ENCODE results near the gene NAT16. TPM values are rescaled to one million over a fixed set of nuclear protein-coding genes. Genes with fewer than 3 reads are reported as not detected.
A peak's percentile ranks its signal among the peaks of the same experiment; 100 is the strongest.

The NAT16 gene
- total RNA-seq, 3 donors from 2014 or later, result not detected

DNA sequence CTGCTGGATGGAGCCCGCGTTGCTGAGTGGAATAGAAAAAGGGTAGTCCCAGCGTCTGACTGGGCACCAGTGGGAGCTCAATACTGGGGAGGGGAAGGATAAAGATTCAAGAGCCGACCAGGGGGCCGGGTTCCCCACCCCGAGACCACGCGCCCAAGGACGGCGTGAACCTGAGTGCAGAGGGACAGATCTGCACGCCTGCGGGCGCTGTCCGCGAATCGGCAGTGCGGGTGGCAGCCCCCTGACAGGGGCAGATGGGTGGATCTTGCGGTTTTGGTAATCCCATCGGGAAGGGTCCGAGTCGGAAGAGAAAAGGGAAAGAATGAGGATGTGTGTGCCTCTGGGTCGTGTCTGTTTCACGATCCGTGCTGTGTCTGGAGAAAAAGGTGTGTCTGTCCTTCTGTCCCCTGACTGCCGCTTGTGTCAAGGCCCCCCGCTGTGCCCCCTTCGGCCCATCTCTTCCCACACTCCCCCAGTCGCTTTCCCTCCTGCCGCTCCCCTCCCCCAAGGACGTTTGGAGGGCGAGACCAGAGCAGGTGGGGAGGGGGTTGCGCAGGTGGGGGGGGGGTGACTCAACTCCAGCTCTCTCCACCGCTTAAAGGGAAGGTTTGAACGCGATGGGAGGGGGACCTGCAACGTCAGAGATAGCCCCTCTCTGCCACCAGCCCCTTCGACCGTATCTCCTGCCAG, 14.0 kb downstream of the NAT16 start:
- Histone ChIP-seq H3K4me1 (ENCODE audit: low read depth) (peaks cover 41% of the 10 kb centered on the region), H3K4me3 (no peak overlapping the region), H3K9me3 (no peaks in the 10 kb centered on the region), H3K36me3 (ENCODE audit: low read depth) (no peaks in the 10 kb centered on the region)
- intact Hi-C loops (cut with DNase I, micrococcal nuclease), result no loop called here
- TF ChIP-seq, protein P1, sequence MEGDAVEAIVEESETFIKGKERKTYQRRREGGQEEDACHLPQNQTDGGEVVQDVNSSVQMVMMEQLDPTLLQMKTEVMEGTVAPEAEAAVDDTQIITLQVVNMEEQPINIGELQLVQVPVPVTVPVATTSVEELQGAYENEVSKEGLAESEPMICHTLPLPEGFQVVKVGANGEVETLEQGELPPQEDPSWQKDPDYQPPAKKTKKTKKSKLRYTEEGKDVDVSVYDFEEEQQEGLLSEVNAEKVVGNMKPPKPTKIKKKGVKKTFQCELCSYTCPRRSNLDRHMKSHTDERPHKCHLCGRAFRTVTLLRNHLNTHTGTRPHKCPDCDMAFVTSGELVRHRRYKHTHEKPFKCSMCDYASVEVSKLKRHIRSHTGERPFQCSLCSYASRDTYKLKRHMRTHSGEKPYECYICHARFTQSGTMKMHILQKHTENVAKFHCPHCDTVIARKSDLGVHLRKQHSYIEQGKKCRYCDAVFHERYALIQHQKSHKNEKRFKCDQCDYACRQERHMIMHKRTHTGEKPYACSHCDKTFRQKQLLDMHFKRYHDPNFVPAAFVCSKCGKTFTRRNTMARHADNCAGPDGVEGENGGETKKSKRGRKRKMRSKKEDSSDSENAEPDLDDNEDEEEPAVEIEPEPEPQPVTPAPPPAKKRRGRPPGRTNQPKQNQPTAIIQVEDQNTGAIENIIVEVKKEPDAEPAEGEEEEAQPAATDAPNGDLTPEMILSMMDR (IDR thresholded peaks at IDR 0.05), result no peak
- DNase-seq (no peak), ATAC-seq (no peak)

DNA sequence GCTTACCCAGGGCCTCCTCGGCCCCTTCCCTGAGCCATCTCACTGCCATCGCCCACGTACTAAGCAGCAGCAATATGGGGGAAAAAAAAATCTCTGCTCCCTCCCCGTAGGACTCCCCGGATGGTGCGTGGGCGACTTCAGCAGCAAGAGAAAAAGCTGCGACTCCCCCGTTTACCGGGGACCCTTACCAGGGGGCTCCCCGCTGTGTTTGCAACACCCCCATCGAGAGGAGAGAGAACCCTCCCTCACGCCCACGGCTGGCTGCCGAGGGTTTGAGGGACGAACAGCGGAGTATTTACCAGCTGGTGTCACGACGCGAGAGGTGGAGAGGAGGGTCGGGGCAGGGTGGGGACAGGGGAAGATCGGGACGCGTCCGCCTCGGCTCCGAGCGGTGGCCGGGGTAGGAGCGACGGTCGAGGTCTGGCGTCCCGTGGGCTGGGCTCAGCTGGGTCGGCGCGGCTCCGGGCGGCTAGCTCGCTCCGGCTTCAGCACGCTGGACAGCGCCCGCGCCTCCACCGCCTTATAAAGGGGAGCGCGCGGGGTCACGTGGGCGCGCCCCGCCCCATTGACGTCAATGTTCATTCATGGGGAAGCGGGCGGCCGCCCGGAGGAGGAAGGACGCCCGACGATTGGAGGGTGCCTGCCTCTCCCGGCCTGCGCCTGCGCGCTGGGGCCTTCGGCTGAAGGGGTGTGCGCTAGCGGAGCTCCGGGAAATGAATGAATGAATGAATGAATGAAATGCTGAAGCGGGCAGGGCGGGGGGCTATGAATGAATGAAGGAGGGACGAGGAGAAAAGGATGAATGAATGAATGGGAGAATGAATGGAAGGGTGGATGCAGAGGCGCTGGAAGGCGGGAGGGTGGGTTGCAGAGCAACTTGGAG, 14.8 kb downstream of the NAT16 start, which contains the start of gene VGF:
VGF (minus strand) TSS at position 495 of the 883 bp plus-strand sequence. CDS start 726 bp downstream, outside the sequence.
- DNase-seq, result peak; percentile 95 to 97 (median 96)
- Histone ChIP-seq H3K9me3 (no peaks in the 10 kb centered on the region), H3K4me1 (ENCODE audit: low read depth) (peaks cover 41% of the 10 kb centered on the region), H3K4me3 (no peak within 1 kb of the TSS), H3K36me3 (ENCODE audit: low read depth) (no peaks in the 10 kb centered on the region)
- TF ChIP-seq, protein P1 (IDR thresholded peaks at IDR 0.05), result no peak
- peak; percentile 88 for ATAC-seq
- intact Hi-C loops (cut with DNase I, micrococcal nuclease), result no loop called here

DNA sequence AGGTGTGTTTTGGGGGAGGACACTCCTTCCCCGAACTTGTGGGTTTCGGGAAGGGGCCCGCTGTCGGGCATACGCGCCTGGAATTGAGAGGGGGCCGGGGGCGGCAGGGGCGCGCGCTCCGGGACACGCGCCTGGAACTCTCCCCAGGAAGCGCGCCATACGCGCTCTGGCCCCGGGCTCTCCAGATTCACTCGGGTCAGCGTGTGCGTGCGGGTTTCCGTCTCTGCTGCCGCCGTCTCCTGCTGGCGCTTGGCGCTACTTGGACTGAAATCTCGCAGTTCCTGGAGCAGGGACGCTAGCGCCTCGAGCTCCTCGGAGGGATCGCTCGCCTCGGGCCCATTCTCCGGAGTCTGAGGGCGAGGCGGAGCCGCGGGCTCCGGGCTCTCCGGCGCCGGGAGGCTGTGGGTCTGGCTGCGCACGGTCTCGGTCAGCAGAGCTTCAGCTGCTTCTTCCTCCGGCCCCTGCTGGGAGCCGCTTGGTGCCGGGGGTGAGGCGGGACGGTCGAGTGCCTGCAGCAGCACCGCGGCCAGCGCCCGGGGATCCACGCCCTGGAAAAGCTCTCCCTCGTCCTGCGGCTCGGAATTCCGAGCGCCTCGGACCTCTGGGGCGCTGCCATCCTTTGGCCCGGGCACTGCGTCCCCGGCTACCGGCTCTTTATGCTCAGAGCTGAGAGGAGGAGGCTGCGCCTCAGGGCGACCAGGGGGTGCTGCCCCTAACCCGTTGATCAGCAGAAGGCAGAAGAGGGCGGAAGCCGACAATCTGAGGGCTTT, 15.8 kb downstream of the NAT16 start:
- H3K36me3 ChIP-seq (ENCODE audit: low read depth), result no peaks in the 10 kb centered on the region
- no peak overlapping the region for H3K4me3 ChIP-seq
- TF ChIP-seq, protein P1 (IDR thresholded peaks at IDR 0.05), result no peak
- peaks cover 35% of the 10 kb centered on the region for H3K4me1 ChIP-seq (ENCODE audit: low read depth)
- H3K9me3 ChIP-seq, result no peaks in the 10 kb centered on the region
- DNase-seq, result no peak
- intact Hi-C loops (cut with DNase I, micrococcal nuclease), result no loop called here
- ATAC-seq, result peak; percentile 33

DNA sequence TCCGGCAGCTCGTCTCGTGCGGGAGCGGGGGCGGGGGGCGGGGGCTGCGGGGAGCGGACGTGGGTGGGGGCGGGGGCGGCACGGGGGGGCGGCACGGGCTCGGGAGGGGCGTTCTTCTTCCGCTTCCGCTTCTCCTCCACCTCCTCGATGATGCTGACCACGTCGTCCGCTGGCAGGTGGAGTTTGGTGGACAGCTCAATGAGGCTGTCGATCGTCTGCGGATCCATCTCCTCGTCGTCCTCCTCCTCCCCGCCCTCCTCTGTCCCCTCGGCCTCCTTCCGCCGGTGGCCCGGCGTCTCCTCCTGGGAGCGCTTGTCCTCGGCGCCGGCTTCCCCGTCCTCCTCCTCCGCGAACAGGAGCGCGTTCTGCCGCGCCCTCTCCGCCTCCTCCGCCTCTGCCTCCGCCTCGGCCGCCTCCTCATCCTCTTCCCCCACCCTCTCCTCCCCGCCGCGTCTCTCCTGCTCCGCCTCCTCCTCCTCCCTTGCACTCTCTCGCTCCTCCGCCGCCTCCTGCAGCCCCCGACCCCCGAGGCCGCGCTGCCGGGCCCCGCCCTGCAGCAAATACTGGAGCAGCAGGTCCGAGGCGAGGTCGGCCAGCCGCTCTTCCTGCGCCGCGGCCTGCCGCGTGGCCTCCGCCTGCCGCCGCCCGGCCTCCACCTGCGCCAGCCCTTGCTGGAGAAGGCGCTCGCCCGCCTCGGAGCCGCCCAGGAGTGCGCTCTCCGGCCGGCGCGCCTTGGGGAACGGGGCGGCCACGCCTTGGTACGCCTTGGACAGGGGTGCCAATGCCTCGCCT, 16.6 kb downstream of the NAT16 start:
- H3K36me3 ChIP-seq (ENCODE audit: low read depth), result no peaks in the 10 kb centered on the region
- peak in 1 of 3 donors; percentile 65 for DNase-seq
- peaks cover 32% of the 10 kb centered on the region for H3K4me1 ChIP-seq (ENCODE audit: low read depth)
- no peaks in the 10 kb centered on the region for H3K9me3 ChIP-seq
- no peak overlapping the region for H3K4me3 ChIP-seq
- intact Hi-C loops (cut with DNase I, micrococcal nuclease), result no loop called here
- TF ChIP-seq, protein P1 (IDR thresholded peaks at IDR 0.05), result no peak
- ATAC-seq, result peak; percentile 40

Measured in mucosa of descending colon (tissue), 3 donors.